ENCODE results near the gene NIPAL3.

NIPAL3 gene

DNA sequence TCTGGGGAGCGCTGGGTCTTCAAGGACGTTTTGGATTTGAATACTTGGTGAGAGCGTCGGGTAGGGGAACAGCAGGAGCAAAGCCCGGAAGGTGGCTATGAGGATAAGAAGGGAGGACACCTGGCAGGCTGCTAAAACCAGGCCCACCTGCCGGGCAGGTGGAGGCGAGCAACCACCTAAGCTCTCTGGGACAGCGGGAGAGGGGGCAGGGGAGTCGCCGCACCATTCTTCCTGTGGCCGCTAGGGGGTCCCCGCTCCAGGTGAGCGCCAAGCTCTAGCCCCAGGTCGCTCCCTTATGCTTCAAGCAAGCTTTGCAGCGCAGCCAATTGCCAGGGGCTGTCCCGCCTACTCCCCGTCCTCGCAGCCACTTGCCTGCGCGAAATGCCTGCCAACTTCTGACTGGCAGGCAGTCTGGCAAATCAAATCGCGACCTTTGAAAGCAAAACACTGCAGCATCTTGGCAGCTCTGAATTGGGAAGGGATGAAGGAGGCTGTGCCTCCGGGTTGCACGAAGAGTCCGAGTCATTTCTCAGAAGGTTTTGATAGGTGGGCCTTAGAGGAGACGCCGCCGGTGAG is at the start of gene NIPAL3:
TSS of gene NIPAL3 (plus strand) at position 469 of the 576 bp plus-strand sequence. CDS start 3,746 bp downstream, outside the sequence.
- DNase-seq, result peak; percentile 93

DNA sequence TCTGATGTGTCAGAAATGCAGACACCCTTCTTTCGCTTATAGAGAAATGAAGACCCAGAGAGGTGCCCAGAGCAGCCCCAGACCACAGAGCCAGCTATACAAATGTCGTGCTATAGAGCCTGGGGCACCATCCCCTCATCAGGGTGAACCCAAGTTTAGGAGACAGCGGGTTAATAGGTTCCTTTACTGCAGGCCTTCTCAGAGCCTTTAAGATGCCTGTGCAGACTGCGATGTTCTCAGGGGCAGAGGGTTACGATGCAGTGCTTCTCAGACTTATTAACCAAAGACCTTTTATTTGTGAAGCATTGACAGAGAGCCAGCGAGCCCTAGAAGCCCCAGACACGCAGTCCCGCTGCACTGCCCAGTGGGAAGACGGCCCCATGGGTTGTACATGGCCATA is 48.9 kb upstream of the NIPAL3 start:
- DNase-seq, result no peak

DNA sequence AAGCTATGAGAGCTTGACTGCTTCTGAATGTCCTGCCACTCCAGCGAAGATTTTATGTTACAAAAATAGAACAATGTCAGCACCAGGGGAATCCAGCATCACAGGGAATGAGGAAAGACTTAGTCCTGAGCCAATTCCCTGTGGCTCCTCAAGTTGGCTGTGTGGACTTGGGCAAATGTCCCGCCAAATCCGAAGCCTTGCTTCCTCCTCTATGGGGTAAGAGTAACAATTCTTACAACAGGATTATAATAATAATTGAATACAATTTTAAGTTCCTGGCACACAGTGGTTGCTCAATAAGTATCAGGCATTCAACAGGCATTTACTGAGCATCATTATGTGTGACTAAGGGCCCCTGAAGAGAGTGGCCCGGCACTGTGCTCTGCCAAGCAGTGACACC is 46.4 kb upstream of the NIPAL3 start:
- DNase-seq, result no peak

DNA sequence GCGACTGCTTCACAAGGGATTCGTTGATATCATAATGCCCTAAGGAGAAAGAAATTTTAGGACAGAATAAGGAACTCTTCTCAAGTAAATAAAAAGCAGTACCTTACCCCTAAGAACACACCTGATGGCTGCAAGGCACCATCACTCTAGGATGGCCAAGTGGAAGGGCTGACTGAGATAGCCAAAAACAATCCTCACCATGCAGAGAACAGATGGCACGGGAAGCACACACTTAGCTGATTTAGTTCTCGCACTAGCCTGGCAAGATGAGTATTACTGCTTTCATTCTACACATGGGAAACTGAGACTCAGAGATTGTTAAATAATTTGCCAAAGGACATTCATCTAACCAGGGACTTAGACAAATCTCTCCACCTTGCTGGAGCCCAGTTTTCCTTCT is 45.8 kb upstream of the NIPAL3 start:
- DNase-seq, result no peak

DNA sequence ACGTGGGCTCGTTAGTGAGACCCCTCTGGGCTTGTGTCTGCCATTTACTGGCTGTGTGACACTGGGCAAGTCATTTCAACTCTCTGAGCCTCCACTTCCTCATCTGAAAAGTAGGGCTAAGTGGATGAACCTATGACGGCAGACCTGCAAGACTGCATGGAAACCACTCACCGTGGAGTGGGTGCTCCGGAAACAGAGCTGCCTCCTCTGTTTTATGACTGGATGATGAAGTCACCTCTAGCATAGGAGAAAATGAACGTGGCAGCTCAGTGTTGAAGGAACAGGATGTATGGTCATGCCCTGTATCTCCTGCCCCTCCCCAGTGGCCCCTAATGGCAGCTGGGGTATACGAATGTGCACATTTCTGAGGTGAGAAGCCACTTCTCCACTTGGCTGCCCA is 42.6 kb upstream of the NIPAL3 start:
- no peak for DNase-seq

DNA sequence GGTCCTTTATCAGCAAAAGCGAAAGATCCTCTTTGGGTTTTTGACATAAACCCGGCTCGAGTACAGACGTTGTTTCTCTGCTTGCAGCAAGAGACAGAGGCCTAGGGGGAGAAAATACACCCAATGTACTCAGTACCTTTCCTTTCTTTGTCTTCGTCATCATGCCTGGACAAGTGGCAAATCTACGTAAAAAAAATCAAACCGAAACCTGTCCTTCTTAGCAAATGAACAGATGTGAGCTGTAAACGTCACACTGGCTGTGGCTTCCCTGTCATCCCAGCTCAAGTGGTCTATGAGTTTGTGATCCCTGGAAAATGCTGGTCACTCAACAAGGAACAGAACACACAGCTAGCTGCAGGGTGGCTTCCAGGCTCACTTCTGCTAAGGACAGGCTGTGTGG is 41.9 kb upstream of the NIPAL3 start:
- DNase-seq, result no peak

DNA sequence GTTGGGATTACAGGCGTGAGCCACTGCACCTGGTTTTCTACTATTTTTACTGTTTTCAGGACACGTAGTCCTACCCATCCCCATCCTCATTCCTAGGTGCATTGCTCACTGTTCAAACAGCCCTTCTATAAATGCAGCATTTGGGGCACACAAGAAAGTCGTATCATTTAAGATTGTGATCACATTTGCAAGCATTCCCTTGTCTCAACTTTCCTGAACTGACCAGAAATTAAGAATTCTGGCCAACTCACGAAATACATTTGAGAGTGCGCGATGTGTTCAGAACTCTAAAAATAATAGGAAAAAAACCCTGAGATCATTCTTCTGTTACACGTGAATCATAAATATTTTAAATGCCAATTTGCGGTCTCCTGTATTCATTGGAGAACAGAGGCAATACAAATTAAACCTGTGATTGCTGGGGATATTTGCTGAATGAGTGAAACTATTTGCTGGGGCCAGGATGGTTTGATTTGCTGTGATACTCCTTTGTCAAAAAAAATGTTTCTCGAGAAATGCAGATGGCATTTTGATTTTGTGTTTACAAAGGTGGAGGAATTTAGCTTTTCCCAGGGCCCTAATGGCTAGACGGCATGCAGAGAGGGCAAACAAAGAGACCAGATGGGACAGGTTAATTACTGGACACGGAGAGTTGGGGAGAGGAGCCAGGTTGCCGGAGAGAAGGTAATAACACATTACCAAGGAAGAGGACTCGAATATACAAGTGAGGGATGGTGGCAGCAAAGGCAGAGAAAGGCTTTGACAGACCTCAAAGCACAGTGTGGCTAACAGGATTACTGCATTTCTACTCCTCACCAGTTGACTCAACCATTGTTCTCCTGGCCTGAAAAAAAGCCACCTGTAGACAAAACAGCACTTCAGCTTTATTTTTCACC is 40.5 kb upstream of the NIPAL3 start:
- DNase-seq, result no peak

DNA sequence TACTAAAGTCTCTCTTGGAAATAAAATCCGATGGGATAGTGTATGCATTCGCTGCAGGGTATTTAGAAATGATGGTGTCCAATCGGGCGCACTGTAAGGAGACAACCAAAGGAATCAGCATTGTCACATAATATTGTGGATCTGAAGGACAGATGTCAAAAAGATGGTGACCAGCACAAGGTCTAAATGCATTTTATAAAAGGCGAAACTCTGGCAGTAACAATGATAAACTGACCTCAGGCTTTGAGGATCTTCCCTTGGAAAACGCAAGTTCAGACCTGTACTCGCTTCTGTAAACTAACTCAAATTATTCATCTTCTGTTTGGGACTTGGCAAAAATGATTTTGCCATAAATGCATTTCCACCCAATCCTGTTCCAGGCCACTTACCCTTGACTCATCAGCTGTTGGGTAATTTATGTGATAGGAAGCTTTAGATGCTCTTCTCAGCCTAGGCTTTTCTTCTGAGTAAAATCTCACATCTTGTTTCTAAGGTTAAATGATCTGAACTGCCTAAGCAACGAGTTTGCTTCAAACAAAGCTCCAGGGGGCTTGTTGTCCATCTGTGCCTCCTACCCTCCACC is 35.8 kb upstream of the NIPAL3 start:
- DNase-seq, result no peak

DNA sequence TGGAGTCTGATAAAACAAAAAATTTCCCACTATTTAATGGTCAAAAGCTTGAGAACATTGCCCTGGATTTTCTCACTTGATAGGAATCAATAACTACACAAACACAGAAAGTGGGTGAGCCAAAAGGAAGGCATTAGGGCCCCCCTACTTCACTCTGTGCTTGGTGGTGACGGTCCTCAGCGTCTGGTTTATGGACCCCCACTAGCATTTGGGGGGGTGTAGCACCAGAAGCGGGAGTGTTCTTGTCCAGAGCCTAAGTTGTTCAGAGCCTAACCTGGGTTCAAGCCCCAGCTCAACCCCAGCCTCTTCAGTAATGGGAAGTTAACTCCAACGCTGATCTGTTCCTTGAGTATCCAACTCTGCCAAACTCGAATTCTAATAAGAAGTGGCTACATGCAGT is 35.1 kb upstream of the NIPAL3 start:
- no peak for DNase-seq

DNA sequence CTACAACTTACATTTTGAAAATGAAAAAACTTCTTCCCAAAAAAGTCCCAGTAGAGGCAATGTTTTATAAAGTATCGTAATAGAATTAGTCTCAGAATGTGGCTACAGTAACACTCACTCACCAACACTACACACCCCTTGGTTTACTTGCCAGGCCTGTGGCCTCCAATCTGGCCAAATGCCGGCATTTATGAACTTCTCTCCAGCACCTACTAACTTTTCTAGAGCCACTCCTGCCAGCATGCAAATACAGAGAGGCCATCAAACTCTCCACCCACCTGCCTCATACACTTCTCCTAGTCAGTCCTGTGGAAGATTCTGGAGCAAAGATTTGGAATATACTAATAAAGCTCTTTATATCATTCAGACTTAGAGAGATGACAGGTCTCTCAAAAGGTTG is 34.3 kb upstream of the NIPAL3 start:
- DNase-seq, result no peak

DNA sequence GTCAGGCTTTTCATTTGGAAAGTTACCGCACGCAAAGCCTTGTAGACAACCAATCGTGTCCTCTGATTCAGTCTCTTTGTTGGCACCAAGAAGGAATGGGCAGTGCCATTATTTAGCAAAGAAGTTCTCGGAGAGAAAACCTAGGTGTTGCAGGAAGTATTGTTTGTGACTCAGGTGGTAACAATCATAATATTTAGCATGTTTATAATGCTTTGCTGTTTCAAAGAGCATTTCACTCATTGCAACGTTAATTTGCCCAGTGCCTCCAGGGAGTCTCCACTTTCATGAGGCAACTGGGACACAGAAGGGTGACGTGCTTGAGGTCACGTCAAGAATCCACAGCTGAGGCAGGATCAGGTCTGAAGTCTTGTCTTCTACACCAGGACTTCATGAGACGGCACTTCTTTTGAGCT is 33.4 kb upstream of the NIPAL3 start:
- DNase-seq, result no peak

DNA sequence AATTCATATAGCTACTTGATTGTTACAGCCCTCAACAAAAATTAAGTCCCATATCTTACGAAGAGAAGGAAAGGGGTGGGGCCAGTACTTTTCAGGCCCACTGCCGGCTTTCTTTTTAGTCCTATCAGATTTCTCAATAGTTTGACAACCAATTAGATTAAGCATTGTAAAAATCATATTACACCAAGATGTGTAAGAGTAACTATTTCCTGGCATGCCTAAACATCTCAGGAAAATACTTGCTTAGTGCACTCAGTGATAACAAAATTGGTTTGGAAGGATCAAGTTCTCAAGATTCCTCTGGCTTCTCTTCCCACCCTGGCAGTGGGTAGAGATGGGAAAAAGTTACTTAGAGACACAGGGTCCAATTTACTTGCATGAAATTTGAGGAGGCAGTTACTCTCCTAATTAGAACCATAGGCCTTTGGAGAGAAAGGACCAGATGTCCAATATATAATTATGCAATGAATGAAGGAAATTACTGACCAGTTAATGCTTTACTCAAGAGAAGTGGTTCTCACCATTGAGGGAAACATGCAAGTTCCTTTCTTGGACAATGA is 32.1 kb upstream of the NIPAL3 start:
- DNase-seq, result no peak

DNA sequence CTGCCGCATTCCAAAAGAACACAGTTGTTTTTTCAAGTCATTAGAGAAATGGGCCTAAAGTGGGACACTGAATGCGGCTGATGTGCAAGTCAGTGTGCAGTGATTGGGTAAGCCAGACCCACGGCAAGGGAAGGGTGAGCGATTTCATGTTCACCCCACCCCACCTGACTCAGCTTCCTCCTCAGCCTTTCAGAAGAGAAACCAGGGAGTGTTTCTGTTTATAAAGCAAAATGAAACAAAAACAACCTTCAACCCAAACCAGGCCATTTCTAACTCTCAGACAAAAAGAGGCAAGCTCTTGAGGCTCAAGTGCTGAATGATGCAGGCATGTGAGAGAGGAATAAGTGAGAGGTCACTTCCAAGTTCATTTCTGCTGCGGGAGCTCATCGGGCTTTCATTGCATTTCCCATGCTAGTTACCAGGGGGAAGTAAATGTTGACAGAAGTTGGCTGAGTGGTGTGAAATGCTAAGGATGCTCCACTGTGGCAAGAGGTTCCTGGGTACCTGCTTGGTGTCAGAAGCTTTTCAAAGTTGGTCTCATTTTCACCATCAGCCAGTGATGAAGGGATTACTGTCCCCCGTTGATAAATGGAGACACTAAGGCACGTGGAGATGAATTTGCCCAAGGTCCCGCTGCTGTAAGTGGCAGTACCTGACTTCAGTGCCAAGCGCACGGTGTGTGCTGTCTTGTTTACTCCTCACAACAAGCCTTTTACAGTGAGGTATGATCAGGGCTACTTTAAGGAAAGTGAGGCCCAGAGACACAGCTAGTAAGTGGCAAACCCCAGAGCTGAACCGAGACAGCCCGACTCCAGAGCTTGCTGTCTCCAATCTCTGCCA is 31.1 kb upstream of the NIPAL3 start:
- no peak for DNase-seq

DNA sequence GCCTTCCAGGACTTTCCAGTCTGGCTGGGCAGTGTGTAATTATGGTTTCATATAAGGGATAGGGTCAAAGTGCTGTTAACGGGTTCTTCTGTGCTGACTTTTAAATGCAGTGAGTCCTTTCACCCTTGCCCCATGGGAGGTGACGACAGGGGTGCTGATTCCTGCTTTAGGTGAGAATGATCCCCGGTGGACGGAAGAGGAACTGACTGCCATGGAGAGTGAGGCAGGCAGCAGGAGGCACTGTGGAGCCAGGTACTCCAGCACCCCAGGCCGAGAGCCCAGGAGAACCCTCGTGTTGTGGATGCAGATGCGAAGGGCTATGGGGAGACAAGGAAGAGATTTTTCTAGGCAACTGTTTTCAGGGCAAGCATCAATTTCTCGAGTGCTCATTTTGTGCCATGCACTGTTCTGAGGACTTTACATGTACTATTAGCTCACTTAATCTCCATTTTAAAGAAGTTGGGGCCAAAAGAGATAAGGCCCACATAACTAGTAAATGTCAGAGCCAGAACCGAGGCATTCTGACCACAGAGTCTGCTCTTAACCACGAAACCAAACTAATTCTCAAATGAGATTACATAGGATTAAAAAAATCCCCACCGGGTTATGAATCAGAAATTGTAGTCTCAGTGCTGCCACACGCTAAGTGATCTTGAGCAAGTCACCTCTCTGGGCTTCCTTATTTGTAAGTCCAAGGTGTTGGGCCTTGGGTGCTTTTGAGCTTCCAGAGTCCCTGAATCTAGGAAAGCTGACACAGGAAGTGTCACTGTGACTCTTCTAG is 30.3 kb upstream of the NIPAL3 start:
- no peak for DNase-seq

DNA sequence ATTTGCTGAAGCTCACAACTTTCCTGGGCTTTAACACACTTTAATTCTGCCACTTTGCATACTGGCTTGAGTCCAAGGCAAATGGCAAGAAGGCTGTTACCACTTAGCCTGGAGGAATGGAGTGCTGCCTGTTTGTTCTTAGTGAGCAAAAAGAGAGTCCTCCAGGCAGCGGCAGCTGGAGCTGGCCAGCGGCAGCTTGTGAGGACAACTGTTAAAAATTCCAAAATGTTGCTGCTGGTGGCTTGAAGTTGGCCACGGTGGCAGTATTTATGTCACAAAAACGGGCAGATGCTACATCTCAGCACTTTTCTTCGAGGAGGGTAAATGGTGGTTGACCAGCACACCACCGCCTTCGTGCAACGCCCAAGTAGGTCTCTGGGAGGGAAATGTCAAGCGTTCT is 29.4 kb upstream of the NIPAL3 start:
- DNase-seq, result no peak

DNA sequence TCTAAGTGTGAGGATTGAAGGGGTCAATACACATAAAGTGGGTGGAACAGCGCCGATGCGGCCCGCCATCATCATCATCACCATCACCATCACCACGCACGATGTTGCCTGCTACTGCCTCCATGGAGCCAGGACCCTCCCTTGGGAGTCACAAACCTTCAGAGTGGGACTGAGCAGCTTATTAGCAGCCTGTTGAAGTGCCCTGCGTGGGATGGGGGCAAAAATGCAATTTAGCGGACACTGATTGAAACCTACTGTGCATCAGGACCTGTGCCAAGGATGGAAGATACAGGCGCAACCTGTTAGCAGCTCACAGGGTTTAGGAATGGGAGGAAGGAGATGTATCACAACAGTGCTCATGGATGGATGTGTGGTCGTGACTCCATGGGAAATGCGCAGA is 28.7 kb upstream of the NIPAL3 start:
- DNase-seq, result no peak

DNA sequence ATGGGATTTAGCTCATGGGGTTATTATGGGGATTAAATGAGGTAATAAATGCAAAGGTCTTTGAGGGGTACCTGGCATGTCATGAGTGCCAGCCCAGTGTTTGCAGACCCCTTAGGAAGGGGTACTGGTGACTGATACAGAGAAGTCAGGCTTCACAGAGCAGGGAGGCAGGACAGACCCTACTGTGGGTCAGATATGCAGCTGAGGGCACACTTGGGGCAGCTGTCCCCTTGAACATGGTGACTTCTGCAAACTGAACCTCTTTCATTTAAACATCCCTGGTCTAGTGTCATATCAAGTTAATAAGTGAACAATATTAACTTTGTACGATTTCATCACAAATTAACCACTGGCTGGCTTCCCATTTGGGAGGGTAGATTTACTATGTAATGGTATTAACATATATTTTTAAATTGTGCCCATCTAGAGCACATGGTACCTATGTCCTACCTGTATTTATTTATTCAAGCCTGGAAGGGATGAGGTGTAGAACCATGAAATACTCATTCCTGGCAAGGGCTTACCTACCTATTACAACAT is 27.9 kb upstream of the NIPAL3 start:
- DNase-seq, result no peak

DNA sequence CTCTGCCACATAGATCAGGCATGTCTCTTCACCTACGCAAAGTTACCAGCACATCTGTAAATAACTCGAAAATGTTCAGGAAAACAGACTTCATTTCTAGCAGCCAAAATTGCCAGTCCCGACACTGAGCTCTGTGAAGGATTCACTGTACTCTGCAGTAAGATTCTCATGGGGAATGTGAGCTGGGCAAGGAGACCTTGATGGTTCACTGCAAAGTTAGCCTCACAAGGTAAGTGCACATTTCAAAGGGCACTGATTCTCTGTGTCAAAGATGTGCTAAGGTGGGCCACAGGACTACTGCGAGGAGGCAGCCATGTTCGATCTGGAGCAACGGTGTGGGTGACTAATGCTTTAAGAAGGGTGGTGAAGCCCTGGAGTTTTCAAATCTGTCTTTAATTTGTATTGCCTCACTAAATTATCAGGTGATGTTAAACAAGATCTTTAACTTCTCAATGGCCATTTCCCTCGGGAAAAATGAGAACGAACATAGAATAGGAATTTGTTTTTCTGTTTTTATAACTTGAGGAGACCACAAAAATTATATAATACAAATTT is 27.2 kb upstream of the NIPAL3 start:
- no peak for DNase-seq

DNA sequence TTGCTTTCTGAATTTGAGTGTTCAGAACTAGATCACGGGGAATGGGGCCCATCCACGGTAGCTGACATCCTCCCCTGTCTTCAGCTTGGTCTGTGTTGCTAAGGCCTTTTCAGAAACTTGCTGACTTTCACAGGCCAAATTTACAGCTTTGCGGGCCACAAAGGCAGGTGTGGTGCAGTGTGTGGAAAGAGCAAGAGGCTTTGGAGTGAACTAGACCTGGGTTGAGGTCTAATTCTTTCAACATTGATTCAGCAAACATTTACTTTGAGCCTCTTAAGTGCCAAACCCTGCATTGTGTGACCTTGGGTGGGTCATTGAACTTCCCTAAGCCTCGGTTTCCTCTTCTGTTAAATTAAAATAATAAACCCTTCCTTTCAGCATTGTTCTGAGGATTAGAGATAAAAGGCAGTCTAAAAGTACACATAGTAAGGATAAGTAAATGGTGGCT is 26.3 kb upstream of the NIPAL3 start:
- DNase-seq, result no peak

DNA sequence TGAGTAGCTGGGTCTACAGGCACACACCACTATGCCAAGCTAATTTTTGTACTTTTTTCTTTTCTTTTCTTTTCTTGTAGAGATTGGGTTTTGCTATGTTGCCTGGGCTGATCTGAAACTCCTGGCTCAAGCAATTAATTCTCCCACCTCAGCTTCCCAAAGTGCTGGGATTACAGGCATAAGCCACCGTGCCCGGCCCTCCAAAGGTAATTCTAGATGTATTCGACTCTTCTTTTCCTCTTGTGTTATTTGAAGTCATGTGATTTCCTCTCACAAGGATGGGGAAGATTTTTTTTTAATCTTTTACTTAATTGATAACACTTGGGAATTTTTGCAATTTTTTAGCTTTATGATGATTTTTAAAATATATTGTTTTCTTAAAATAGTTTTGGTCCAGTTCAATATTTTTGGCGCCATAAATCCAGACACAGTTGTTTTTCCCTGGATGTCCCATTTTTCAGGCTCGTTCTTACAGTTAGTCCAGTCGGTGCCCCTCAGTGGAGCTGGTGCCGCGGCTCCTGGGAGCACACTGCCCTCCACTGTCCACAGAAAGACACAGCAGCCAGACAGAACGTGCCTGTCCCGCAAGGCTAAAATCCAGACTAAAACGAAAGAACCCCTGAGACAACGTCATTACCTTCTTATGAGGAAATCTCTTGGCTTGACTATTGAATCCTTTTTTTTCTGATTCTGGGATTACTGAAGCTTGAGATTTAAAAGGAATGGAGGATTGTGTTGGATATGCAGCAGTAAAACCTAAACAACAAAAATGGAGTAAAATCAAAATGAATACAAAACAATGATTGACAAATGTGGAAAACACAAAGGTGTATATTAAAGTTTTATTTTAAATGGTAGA is 24.4 kb upstream of the NIPAL3 start:
- DNase-seq, result peak; percentile 51

Data from activated T-cell treated with anti-CD3 and anti-CD28 coated beads for 4 hours (primary cell).